A673 (cell line): ENCODE data around the gene LBHD2. TPM values are rescaled to one million over a fixed set of nuclear protein-coding genes. Genes with fewer than 3 reads are reported as not detected.

Experiments
- BruUV-seq: library from RNA; stranded (reverse); fragments of 400-500 nt; replicated peaks from 2 replicates; lab custom pipeline; 2021; lab: Mats Ljungman, UMichigan
- CTCF ChIA-PET: fragments of 300-600 bp; sonication (Branson Sonifier 250); formaldehyde crosslinking; loops from one replicate; lab custom pipeline; 2022; ENCODE audit warnings: antibody characterized with exemption; lab: Charles Lee
- POLR2A ChIA-PET: fragments of 300-600 bp; sonication (Branson Sonifier 250); formaldehyde crosslinking; loops from one replicate; lab custom pipeline; 2022; ENCODE audit warnings: antibody characterized with exemption; ENCODE audit not compliant: low non-redundant PET; lab: Charles Lee
- DNase-seq: peaks from one replicate; pipeline ENCODE4 v3.0.0-alpha.2; 2015; ENCODE audit warnings: low spot score
- H3K27ac ChIP-seq: fragments of 200-600 bp; sonication (generic); 2 replicates; pipeline ENCODE4 v1.5.1; 2016; ENCODE audit warnings: mixed run types, low read depth, mild to moderate bottlenecking, mixed read lengths, antibody characterized with exemption, low read length; ENCODE audit not compliant: poor library complexity, severe bottlenecking
- H3K27me3 ChIP-seq: fragments of 200-600 bp; sonication (generic); replicated peaks from 2 replicates; pipeline ENCODE4 v1.6.1; 2017; ENCODE audit warnings: mixed run types, low read depth, mild to moderate bottlenecking, mixed read lengths, antibody characterized with exemption, low read length; ENCODE audit not compliant: insufficient read depth, poor library complexity
- H3K36me3 ChIP-seq: fragments of 200-600 bp; sonication (generic); 2 replicates; pipeline ENCODE4 v1.6.1; 2016; ENCODE audit warnings: mixed run types, mild to moderate bottlenecking, mixed read lengths, antibody characterized with exemption, low read length; ENCODE audit not compliant: insufficient read depth, poor library complexity, severe bottlenecking
- H3K4me1 ChIP-seq: fragments of 200-600 bp; sonication (generic); 2 replicates; pipeline ENCODE4 v1.6.1; 2017; ENCODE audit warnings: mixed run types, mild to moderate bottlenecking, mixed read lengths, antibody characterized with exemption, low read length; ENCODE audit not compliant: insufficient read depth, poor library complexity, severe bottlenecking
- H3K4me3 ChIP-seq: fragments of 200-600 bp; sonication (generic); 2 replicates; pipeline ENCODE4 v1.5.1; 2016; ENCODE audit warnings: low read depth, mixed run types, mild to moderate bottlenecking, mixed read lengths, low read length; ENCODE audit not compliant: poor library complexity, severe bottlenecking
- H3K9me3 ChIP-seq: fragments of 200-600 bp; sonication (generic); 2 replicates; pipeline ENCODE4 v1.6.1; 2016; ENCODE audit warnings: mixed run types, low read depth, mild to moderate bottlenecking, mixed read lengths, antibody characterized with exemption, low read length; ENCODE audit not compliant: poor library complexity, severe bottlenecking
- EZH2 ChIP-seq: fragments of 200-600 bp; sonication (generic); IDR thresholded peaks from 2 replicates; pipeline ENCODE4 v1.6.1; 2017; ENCODE audit warnings: borderline replicate concordance, low read depth, mild to moderate bottlenecking, mixed read lengths, antibody characterized with exemption, low read length; ENCODE audit not compliant: poor library complexity, severe bottlenecking
- intact Hi-C: fragments of 100-400 bp; cut with micrococcal nuclease; formaldehyde crosslinking; loops from one replicate; pipeline ENCODE4 v1.10.0; 2022; ENCODE audit not compliant: unreplicated experiment
- total RNA-seq: library from RNA; stranded (reverse); gene quantifications from 2 replicates; pipeline ENCODE4 v1.2.3, GENCODE V29; 2021
- TF ChIP-seq, protein P1 (sequence below): fragments of 300-800, 200-600 bp; sonication (generic); conservative IDR thresholded peaks from 2 replicates; pipeline ENCODE4 v1.5.1; 2017; ENCODE audit warnings: low read depth, mild to moderate bottlenecking, antibody characterized with exemption, low read length, moderate library complexity, mixed read lengths

The LBHD2 gene
- total RNA-seq, 1 experiment from 2014 or later = 0.99 TPM

DNA sequence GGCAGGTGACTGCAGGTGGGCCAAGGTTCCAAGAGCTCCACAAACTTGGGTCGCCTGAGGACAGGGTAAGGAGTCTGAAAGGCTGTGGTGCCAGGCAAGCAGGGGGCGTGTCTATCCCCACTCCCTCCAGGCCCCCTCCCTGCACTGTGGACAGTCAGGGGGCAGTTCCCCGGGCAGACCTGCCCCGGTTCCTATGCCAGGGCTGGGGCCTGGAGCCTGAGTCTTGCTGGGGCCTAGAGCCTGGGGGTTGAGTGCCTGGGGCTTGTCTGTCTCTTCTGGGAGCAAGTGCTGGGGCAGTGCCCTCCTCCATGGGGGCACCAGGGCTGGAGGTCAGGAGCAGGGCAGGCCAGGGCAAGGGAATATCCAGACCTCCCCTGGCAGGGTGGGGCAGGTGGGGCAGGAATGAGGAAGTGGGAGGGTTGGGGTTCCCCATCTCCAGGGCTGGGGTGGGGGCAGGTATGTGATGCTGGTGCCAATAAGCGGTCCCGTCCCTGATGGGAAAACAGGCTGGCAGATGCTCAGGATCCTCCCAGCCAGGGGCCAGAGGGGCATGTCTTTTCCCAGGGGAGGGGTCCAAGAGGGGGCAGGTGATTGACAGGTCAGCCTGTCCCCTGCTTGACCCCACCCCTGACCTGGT, 27.3 kb downstream of the LBHD2 start:
- no peak for TF ChIP-seq EZH2
- TF ChIP-seq, protein P1, sequence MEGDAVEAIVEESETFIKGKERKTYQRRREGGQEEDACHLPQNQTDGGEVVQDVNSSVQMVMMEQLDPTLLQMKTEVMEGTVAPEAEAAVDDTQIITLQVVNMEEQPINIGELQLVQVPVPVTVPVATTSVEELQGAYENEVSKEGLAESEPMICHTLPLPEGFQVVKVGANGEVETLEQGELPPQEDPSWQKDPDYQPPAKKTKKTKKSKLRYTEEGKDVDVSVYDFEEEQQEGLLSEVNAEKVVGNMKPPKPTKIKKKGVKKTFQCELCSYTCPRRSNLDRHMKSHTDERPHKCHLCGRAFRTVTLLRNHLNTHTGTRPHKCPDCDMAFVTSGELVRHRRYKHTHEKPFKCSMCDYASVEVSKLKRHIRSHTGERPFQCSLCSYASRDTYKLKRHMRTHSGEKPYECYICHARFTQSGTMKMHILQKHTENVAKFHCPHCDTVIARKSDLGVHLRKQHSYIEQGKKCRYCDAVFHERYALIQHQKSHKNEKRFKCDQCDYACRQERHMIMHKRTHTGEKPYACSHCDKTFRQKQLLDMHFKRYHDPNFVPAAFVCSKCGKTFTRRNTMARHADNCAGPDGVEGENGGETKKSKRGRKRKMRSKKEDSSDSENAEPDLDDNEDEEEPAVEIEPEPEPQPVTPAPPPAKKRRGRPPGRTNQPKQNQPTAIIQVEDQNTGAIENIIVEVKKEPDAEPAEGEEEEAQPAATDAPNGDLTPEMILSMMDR = no peak
- ChIA-PET CTCF (no interaction called here), POLR2A (no interaction called here)
- H3K4me3 ChIP-seq = no peak overlapping the region
- no peaks in the 10 kb centered on the region for H3K27me3 ChIP-seq
- intact Hi-C loops = no loop called here
- H3K9me3 ChIP-seq = no peaks in the 10 kb centered on the region
- DNase-seq = no peak
- no TSS peak for BruUV-seq
- no peaks in the 10 kb centered on the region for H3K36me3 ChIP-seq
- H3K4me1 ChIP-seq = no peaks in the 10 kb centered on the region
- no peak overlapping the region for H3K27ac ChIP-seq

DNA sequence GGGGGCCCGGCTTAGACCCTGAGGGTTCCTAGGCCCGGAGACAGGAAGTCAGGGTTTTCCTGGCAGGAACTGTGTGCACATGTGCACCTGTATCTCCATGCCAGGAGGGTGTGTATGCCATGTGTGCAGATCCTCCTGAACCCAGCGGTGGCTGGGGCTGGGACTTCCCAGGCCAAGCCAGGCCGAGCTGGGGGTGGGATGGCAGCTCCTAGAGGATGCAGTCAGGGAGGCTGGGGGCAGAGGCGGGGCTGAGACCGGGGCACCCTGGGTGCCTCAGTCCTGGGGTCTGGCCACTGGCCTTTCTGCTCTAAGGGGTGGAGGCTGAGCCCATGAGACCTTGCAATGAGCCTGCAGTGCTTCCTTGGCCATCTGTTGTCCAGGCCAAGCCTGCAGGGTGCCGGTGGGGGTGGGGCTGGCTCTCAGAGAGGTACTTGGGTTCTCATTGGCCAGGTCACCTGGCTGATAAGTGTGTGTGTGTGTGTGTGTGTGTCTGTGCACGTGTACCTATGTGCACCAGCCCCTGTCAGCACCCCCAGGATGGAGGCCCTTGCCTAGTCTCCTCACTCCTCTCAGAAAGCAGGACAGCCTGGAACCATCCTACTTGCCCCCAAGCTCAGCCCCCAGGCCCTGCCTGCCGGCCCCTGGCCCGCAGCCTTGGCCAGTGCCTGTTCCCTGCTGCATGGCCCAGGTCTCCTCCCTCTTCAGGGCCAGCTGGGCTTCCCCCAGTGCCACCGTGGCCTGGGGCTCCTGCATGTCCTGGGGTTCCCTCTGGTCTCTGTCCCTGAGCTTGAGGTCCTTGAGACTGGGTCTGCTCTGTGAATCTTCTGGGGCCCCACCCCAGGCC, 28.6 kb downstream of the LBHD2 start:
- no peak overlapping the region for H3K4me3 ChIP-seq
- no peak for DNase-seq
- ChIA-PET CTCF (no interaction called here), POLR2A (no interaction called here)
- no peak for TF ChIP-seq EZH2
- TF ChIP-seq, protein P1 = no peak
- intact Hi-C loops = no loop called here
- no peaks in the 10 kb centered on the region for H3K4me1 ChIP-seq
- BruUV-seq = no TSS peak
- H3K27ac ChIP-seq = no peak overlapping the region
- H3K27me3 ChIP-seq = no peaks in the 10 kb centered on the region
- H3K9me3 ChIP-seq = no peaks in the 10 kb centered on the region
- H3K36me3 ChIP-seq = no peaks in the 10 kb centered on the region

DNA sequence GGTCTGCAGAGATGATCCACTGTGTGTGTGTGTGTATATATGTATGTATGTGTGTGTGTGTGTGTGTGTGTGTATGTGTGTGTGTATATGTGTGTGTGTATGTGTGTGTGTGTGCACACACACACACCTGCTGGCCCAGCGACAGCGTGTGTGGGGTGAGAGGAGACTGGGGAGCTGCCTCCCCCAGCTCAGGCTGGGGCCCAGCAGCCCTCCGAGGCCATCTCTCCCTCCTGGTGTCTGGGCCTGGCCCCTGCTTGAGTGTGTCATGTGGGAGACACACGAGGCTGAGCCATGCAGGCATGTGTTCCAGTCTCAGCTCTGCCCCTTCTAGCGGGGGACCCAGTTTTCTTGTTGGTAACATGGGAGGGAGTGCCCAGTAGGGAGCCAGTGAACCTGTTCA, 29.3 kb downstream of the LBHD2 start:
- Histone ChIP-seq H3K4me3 (no peak overlapping the region), H3K9me3 (no peaks in the 10 kb centered on the region), H3K36me3 (no peaks in the 10 kb centered on the region), H3K4me1 (peaks cover 3% of the 10 kb centered on the region), H3K27me3 (no peaks in the 10 kb centered on the region), H3K27ac (no peak overlapping the region)
- BruUV-seq = no TSS peak
- POLR2A ChIA-PET = no interaction called here
- no peak for TF ChIP-seq EZH2
- TF ChIP-seq, protein P1 = no peak
- CTCF ChIA-PET = no interaction called here
- intact Hi-C loops = no loop called here
- no peak for DNase-seq
